DMS153 (cell line): ENCODE data around the gene NT5C3B.
A peak's percentile ranks its signal among the peaks of the same experiment; 100 is the strongest.
"Not testable (repeated sequence)": the region's sequence is repeated elsewhere in the genome, so short reads cannot be mapped to it uniquely, and the experiment has no call there.

Experiments used
- DNase-seq: peaks from one replicate; lab custom pipeline; 2025; lab: John Stamatoyannopoulos, UW

Gene NT5C3B

DNA sequence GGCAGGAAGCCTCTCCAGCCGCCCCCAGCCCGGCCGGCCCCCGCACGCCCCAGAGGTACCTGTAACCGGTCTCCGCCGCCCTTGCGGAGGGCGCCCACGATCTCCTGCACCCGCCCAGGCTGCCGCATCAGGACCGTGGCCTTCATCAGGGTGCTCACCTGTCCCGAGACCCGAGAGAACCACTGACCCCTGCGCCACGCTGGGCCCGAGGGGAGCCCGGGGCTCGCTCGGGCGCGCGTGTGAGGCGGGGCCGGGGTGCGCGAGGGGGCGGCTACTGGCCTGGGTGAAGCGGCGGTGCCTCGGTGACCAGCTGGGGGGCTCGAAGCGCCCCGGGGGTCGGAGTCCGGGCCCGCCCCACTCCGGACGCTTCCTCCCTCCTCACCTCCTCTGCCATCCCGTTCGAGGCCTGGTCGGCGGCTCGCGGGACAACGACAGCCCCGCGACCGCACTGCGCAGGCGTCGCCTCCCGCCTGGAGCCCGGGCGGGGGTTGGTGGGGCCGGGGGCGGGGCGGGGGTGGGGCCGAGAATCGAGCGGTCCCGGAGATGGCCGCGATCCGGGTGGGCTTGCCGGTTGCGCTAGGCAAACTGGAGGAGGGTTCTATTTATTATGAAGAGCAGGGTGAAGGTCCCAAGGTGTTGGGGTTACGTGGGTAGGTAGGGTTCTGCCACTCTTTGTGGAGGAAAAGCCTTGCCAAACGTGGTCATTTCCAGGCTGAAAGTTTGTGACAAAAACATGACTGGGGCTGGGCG is at the start of gene NT5C3B:
Gene NT5C3B, minus strand, starts transcription at position 433 of the 750 bp plus-strand sequence. Its CDS starts 39 bp downstream, at position 394.
- DNase-seq = no peak

DNA sequence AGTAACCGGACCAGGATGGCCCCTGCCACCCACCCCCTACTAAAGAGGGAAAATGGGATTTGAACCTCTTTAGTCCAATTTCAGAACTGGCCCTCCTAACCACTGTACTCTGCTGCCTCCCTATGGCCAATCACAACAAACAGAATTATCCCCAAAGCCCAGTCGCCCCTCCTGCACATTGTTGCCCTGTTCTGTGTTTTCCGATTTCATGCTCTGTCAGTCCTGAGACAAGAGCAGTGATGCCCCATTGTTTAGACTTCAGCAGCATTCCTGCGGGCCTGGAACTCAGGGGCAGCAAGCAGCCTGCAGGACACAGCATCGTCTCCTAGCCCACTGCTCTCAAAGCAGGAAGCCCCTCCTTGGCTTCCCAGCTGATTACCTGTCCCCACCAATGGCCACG is 49.7 kb upstream of the NT5C3B start:
- no peak for DNase-seq

DNA sequence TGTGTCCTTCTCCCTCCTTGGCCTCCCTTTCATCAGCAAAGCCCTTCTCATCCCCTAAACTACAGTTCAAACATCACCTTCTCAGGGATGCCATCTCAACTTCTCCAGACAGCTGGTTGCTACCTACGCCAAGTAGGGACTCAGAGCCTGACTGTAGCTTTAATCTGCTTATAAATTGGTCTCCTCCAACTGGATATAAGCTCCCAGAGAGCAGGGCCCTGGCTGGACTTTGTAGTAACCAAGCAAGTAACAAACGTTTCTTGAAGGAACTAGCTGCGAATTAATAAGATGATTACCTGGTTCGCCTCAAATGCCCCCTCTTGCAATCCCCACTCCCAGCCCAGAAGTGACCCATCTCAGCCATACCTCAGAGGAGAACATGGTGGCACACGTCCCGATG is 46.7 kb upstream of the NT5C3B start:
- no peak for DNase-seq

DNA sequence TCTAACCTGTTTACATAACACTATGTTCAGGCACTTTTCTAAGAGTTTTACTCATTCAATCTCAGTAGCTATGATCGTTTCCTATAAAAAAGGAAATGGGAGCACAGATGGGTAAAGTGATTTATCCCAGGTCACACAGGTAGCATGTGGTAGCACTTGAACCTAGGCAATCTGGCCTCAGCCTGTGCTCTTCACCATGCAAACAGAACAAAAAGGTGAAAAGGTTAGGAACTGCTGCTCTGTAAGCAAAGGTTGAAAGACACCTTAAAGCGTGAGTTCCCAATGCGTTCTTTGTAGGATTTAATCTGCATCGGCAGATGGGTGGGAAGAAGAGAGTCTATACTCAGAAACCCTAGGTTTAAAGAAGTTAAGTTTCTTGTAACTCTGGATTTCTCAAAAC is 44.1 kb upstream of the NT5C3B start:
- DNase-seq = no peak

DNA sequence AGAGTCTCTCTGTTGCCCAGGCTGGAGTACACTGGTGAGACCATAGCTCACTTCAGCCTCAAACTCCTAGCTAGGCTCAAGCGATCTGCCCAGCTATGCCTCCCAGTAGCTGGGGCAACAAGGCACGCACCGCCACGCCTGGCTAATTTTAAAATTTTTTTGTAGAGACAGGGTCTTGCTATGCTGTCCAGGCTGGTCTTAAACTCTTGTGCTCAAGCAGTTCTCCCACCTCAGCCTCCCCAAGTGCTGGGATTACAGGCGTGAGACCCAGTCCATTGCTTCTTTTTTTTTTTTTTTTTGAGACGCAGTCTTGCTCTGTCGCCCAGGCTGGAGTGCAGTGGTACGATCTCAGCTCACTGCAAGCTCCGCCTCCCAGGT is 38.2 kb upstream of the NT5C3B start:
- not testable (repeated sequence) for DNase-seq

DNA sequence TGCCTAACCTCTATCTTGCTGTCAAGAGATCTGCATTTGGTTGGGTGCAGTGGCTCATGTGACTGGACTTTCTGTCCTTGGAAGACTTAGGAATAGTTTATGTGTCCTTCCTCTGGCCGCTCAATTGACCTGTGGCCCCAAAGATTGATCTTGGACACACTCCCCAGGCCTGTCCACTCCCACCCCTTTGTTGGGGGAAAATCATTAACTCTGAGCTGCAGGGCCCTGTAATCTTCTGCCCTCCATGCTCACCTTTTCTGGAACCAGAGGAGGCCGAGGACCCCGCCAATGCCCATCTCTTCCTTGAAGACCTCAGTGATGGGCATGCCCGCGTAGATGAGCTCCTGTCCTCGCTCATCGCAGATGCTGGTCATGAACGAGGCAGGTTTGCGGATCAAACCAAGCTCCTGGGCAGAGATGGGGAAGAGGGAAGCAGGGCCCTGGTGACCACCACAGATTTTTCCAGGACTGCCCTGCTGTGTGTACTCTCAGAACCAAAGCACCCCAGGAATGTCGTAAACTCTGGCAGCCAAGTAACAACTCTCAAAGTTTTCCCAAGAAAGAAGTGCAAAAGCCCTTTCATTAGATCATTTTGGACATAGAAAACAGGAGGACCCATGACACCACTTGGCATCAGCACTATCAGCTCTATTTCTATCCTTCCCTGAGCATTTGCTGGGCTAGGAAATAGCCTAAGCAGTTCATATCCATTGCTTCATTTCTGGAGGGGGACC is 37.7 kb upstream of the NT5C3B start:
- DNase-seq = no peak

DNA sequence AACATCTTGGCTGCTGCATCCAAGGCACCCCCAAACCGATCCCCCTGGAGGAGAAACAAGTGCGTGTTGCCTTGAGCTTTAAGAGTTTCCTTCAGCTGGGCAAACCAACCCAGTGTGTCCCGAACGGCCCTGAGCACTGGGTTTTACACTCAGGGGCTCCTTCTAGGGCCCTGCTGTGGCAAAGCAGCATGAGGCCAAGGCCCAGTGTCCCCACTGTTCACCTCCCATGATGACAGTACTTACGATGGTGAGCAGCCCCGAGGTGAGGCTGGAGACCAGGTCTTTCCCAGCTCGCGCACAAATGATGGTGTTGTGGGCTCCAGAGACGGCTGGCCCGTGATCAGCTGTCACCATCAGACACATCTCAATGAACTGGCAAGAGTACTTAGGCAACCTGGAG is 35.8 kb upstream of the NT5C3B start:
- no peak for DNase-seq

DNA sequence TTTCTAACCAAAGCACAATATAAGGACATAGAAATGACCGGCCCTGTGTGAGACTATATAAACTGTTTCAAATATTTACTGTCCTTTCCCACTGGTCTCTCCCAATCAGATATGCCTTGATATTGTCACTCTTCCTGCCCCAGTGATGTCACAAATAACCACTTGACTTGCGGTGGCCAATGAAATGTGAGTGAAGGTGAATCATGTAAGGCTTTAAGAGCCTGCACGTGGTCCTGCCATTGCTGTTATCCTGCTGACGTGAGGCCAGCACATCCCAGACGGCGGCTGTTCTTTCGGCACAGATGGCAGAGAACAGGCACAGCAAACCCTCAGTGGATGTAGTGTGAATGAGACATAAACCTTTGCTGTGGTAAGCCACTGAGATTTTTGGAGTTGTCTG is 34.6 kb upstream of the NT5C3B start:
- no peak for DNase-seq

DNA sequence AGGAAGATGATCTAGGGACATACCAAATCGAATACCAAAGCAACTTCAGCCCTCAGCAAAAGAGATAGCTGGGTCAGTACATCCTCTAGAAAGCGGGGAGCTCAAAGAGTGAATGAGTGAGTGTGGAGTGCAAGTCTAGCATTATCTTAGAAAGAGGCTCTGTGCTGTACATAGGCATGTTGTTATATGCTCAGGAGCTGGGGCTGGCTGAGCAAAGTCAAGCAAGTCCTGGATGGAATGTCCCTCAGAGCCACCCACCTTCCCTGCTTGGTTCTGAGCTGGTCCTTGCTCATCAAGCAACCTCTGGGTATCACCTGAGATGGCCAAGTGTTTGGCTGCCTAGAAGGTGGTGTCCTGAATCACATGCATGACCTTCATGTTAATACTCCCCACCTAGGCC is 34.1 kb upstream of the NT5C3B start:
- DNase-seq = no peak

DNA sequence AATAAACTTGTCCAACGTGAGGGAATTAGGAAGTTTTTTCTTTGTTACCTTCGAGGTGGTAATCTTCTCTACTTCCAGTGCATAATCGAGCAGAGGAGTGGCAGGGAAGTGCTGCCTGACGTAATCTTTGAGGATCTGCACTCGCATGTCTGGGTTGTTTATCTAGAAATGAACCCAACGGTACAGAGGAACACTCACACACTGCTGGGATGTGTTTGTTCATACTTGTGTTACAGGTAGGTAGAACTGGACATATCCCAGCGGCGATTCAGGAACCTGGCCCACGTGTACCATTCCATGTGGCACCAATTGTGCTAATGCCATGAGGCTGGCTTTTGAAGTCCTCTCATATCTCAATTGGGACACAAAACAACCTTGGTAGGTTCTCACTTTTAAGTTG is 33.4 kb upstream of the NT5C3B start:
- DNase-seq = no peak

DNA sequence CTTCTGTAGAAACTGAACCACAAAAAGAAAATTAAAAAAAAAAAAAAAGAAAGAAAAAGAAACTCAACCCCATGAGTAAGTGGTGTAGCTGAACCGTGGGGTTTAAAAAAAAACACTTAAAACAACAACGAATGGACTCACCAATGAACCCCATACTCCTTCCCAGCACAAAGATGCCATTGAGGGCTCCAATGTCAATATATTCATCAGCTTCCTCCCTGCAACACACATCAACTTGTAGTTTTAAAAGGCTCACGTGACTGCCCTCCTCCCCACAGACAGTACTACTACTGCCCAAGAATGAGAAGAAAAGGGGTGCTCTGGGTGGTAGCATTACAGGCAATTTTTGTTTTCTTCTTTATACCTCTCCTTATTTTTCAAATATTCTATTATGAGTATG is 32.5 kb upstream of the NT5C3B start:
- DNase-seq = no peak

DNA sequence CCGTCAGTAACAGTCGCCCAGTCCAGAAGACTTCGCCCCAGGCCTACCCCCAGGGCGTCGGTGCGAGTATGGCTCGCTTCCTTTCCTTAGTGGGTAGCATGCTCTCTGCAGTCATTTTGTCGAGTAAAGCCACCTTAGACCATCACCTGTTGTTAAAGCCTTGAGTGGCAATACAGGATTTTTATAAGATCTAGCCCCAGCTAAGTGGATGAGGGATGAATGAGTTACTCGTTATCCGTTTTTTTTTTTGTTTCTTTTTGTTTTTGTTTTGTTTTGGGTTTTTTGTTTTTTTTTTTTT is 29.5 kb upstream of the NT5C3B start:
- no peak for DNase-seq

DNA sequence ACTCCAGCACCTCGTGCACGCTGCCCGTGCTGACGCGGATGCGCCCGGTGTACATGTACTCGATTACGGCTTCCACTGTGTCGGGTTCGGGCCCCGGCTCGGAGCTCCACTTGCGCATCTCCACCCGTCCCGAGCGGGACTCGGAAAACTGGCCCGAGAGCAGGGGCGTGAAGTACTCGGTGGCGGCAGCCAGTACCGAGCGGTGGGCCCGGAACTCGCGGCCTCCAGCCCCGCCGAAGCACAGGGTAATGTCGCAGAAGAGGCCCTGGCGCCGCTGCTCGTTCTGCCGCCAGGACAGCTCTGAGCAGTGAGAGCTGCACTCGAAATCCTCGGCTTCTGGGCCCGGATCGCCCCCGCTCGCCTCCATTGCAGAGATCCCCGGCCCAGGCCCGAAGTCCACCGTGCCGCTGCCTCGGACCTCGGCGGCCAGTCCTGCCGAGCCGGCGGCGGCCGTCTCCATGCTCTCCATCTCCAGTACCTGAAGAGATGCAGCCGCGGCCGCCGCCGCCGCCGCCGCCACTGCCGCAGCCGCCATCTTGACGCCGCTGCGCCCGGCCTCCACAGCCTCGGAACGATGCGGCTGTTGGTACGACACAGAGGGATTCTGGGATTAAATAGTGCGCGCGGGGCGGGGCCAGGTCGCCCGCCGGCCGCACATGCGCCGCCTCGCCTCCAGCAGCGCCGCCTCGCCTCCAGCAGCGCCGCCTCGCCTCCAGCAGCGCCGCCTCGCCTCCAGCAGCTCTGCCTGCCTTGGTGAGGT is 29.0 kb upstream of the NT5C3B start, which contains the start of gene KLHL11:
Gene KLHL11, minus strand, starts transcription at position 588 of the 760 bp plus-strand sequence. Its CDS starts 53 bp downstream, at position 535.
- peak; percentile 87 for DNase-seq

DNA sequence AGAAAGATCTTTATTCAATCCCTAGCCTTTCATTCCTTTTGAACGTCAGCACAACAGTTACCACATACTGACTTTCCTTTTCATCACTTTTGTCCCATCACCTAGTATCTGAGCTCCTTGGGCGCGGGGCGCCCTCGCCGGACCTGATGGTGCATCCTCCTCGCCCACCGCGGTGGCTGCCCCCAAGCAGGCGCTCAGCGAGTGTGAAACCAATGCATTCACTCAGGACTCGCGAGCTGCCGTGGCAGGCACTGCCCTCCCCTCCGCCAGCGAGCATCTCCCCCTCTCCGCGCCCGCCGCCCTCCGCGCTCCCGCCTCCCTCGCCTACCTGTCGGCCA is 28.4 kb upstream of the NT5C3B start:
- no peak for DNase-seq

DNA sequence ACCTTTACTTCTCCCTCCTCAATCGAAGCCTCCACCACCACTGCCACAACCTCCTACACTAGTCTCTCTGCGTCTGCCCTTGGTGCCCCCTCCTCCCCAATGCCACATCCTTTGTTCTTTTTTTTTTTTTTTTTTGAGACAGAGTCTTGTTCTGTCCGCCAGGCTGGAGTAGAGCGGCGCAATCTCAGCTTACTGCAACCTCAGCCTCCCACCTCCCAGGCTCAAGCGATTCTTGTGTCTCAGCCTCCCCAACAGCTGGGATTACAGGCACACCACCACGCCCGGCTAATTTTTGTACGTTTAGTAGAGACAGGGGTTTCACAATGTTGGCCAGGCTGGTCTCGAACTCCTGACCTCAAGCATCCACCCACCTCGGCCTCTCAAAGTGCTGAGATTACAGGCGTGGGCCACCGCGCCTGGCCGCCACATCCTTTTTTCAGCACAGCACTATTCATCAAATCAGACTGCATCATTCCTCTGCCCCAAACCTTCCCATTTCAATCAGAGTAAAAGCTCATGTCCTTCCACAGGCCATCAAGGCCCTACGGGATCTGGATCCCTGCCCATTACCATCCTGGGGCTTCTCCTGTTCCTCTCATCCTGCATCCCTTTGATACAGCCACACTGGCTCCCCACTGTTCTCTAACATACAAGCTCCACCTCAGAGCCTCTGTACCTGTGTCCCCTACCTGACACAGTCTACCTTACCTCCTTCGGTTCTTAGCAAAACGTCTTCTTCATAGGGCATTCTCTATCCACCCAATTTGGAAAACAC is 27.2 kb upstream of the NT5C3B start:
- DNase-seq = no peak

DNA sequence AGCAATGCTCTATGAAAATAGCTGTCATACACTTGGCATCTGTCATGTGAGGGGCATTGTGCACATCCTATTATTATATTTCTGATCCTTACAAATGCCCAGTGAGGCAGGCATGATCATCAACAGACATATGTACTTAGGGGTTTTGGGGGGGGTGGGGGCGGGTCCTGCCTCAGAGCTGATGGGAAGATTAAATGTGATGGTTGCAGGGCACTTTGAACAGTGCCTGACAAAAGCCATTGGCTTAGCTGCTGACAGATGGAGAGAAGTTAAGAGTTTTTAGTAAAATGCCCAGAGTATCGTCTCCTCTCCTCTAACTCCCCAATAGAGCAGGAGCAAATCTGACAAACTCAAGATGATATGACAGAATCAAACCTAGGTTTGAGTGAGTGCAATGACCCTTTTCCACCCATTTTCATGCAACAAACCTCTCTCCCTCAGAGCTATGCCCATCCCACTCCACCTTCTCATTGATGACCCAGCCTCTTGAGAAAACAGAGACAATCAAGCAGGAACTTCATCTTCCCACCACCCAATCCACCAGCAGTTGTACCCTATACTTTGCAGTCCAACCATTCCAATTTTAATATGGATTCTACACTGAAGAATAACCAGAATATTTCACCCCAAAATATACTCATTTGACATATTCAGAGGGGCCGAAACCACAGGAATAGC is 24.4 kb upstream of the NT5C3B start:
- no peak for DNase-seq

DNA sequence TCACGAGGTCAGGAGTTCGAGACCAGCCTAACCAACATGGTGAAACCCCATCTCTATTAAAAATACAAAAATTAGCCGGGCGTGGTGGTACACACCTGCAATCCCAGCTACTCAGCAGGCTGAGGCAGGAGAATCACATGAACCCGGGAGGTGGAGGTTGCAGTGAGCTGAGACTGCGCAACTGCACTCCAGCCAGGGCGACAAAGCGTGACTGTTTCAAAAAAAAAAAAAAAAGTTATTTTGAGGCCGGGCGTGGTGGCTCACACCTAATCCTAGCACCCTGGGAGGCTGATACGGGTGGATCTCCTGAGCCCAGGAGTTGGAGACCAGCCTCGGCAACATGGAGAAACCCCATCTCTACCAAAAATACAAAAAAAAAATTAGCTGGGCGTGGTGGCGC is 15.3 kb upstream of the NT5C3B start:
- not testable (repeated sequence) for DNase-seq

DNA sequence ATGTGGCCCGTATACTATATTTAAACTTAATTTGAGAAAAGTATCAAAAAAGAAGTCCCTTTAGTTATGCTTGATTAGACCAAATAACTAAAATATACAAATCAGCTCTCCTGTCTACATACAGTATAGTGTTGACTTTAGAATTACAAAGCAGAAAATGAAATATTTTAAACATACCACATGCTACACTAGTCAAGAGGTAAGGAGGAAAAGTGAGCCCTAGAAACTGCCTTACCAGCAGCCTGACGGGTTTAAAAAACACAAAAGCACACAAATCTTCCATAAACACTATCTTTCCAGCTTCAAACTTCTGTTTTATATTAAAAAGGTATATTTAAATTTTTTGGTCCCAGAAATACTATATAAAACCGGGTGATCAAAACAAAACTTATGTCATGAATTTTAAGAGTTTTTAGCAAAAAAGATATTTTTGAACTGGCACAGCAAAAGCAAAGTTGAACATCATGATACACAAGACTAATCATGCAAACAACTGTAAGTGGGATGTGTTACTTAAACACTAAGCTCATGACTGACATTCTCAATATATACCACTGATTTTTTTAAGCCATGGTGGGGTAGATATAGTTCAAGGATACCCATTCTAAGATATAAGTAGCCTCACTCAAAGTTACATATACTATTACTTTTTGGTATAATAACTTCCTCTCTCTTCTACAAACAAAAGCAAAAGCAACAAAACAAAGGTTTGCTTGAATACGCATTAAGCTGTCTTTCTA is 13.4 kb upstream of the NT5C3B start:
- DNase-seq = no peak

DNA sequence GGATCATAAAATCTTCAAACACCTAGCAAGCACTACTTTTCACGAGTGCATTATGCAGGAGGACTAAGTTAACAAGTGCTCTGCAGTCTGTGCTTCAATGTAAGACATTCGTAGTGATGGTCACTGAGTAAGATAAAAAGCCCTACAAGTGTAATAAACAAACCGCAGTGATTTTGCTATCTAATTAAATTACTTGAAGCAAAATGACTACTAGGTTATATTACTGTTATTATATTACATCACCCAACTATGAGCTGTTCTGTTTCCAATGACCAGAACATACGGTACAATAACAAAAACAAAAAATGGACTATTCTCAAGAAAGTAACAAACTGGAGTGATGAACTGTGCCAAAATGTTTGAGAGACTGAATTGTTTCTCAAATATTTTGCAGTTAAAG is 12.8 kb upstream of the NT5C3B start:
- DNase-seq = no peak

DNA sequence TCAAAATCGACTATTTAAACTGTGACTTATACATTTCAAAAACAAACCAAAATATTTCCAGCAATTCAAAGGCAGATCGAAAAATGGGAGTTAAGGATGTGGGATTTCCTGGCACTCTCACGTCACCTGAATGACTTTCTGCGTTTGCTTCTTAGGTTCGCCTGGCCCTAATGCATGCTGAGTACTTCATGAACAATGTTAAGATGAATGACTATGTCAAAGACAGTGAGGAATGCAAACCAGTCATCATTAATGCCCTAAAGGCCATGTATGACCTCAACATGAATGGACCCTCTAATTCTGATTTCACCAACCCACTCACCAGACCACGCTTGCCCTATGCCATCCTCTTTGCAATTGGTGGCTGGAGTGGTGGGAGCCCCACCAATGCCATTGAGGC is 8.9 kb upstream of the NT5C3B start:
- DNase-seq = no peak

DNA sequence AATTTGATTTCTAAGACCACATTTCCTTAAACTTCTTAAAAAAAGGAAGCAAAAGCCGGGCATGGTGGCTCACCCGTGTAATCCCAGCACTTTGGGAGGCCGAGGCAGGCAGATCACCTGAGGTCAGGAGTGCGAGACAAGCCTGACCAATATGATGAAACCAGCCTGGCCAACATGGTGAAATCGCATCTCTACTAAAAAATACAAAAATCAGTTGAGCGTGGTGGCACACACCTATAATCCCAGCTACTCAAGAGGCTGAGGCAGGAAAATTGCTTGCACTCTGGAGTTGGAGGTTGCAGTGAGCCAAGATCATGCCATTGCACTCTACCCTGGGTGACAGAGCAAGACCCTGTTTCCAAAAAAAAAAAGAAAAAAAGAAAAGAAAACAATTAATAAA is 4.7 kb upstream of the NT5C3B start:
- DNase-seq = not testable (repeated sequence)
